Activated CD4-positive, alpha-beta T cell treated with anti-CD3 and anti-CD28 coated beads, Interleukin-2, amount 50 U/mL, for 16 hours (primary cell): ENCODE results near the gene ZNF106.

ENCODE experiments used
- DNase-seq: peaks from one replicate; pipeline ENCODE4 v3.0.0-alpha.2; 2020

Gene ZNF106

DNA sequence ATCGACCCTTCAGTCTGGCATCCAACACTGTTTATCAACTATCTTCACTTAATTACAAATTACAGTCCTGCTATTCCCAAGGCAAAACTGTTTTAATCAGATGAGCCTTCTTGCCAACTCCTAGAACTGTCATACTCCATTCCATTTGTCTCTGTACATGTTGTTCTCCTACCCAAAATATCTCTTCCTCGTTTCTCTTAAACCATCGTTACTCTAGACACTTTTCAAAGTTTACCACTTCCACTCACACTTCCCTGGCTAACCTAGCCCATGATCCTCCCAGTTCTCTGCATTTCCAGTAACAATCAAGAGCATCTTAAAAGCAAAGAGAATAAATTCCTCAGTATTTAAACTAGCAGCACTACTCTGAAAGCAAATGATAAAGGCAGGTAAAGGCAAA is 19.9 kb downstream of the ZNF106 start:
- DNase-seq = no peak

DNA sequence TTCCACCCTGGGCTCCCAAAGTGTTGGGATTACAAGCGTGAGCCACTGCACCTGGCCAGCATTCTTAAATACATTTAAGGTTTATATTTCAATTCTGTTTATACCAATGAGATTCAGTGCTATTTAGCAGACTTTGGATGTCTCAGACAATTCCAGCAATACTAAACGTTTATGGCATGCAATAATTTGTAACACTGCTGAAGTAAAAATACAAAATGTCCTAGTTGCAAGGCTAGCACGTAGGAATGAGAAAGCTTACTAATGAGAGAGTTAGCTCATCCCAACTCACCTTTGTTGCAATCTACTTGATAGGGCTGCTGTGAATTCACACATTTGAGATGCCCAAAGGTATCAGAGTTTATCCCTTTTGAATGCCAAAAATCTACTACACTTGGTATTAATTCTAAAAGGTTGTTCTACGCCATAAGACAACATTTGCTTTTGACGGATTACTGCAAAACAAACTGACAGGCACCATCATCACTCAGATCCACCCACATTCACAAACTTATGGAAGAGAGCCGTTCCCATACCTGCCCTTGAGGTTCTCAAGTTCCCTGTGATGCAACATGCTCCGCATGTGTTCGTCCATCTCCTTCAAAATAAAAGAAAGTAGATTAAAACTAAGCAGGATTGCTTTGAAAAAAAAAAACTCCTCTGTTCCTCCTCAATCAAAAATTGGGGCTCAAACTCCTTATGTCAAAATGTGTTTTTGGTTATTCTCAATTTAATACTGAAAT is 25.3 kb downstream of the ZNF106 start:
- DNase-seq = no peak

DNA sequence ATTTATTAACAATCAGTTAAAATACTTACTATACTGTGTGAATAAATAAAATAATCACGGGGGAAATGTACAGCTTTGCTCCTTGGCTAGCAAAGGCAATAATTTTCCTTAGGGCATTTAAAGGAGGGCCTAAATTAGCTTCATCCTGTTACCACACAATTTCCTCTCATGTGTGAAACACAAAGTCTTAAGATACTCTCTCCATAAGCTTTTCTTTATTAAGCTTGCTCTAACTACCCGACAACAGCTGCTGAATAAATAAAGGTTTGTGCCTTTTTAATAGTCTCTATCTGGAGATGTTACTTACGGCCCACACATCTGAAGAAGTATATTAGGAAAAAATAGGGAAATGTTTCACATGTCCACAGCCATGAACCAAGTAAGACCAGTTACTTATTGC is 29.7 kb downstream of the ZNF106 start:
- DNase-seq = no peak

DNA sequence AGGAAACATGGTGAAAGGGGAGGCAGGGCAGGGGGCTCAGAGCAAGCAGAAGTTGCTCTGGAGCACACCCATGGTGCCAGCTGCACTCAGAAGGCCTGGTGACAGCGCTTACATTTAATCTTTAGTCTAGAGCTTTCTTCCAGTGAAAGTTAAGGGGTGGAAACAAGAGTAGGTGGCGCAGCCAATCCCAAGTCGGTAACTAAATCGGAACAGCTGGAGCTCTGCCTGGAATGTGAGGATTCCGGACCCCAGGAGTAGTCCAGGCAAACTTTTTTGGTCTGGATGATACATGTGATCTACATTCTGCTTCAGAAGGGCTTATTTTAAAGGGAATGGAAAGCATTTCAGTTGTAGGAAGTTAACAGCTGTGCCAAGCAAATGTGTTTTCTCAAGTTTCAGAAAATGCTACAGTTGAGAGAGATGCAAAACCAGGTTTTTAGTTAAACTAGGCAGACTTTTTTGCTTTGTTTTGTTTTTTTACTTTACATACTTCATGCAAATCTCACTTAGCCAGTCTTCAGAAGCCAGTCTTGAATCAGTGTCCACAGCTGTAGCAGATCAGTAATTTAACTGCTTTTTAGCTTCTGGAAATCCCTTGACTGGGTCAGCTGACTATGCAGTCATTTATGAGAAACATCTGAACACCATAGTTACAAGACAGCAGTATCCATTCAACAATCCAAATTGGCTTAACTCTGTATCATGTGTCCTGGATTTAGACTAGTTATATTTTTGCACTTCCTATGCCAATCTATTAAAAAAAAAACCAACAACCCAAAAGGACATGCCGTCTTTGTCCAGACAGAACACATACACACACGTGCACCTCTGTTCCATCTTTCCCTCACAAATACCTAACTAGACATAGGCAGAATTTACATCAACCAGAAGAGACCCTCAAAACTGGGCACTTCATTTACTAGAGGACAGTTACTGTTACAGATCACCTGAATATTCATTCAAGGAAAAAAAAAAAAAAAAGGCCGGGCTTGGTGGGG is 33.2 kb downstream of the ZNF106 start:
- no peak for DNase-seq

DNA sequence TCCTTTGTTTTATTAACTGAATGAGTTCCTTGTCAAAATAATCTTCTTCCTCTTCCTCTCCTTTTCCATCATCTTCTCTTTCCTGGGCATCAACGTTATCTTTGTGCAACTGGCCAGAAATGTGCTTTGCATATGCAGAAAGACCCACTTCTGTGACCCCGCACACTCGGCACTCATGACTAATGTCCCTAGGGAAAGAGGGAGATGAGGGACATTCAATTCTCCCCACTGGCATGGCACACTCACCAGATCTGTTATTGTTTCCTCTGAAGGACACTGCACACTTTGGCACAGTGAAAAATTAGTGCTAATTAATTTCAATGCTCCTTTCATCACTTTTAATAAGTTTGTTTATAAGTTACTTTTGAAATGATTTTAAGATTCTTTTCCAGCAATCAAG is 34.0 kb downstream of the ZNF106 start:
- no peak for DNase-seq

DNA sequence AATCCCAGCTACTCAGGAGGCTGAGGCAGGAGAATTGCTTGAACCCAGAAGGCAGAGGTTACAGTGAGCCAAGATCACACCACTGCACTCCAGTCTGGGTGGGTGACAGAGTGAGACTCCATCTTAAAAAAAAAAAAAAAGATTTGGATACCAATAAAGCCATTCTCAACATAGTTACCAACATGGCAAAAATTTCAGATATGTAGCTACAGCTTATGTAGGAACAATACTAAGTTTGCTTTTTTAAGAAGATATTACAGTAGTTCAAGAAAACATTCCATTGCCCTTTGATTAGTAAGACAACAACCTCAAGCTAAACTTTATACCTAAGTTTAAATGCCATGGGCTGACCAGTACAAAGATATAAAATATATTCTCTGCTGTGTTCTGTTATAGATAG is 34.4 kb downstream of the ZNF106 start:
- no peak for DNase-seq

DNA sequence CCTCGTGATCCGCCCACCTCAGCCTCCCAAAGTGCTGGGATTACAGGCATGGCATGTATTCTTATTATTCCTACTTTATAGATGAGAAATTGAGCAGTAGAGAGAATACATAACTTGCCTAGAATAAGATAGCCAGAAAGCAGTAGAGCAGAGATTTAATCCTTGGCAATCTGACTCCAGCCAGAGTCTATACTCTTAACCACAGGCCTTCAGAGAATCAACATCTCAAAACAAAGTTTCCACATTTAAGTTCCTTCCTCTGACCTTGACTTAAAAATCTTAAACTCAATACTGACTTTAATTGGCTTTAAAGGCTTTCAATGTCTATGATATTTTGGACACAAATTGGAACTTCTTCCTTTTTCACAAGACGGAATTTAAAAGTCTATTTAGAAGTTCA is 37.1 kb downstream of the ZNF106 start:
- DNase-seq = no peak

DNA sequence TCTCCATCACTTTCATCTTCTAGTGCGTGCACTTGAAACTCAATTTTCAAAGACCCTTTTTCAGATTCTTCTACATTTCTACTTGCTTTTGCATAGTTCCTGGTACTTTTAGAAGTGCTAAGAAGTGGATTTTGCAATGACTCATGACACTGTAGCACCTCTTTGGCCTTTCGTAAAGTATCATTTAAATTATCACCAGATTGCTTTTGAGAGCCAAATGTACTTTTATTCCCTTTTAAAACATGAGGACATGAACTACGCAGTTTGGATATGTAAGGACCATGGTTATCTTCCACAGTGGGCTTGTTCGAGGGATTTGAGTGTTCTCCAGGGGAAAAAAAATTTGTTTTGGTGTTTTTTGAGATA is 40.5 kb downstream of the ZNF106 start:
- no peak for DNase-seq

DNA sequence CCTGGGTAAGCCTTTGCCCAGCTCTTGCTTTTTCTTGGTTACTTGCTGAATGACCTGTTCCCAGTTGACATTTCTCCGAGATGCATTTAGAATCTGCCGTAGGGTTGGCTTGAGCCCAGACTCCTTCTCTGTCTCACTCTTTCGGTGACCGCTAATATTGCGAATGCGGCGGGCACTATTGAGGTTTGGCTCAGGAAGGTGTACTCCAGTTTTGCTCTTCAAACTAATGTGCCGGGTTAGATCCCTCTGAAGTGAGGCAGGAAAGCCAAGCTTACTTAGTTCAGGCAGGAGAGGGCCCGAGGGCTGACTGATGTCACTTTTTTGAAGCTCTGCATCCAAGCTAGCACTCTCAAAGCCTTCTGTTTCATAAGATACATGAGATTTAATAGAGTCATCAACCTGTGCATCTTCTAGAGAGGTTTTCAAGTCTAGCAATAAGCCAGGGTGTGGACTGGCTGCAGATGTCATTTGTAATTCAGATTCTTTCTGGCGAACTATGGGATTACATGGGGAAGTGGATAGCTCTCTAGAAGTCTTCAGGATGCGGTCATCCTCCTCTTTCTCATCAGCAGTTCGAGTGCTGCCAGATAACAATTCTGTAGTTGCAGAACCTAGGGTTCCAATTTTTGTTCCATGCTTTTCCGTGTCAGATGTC is 41.0 kb downstream of the ZNF106 start:
- no peak for DNase-seq

DNA sequence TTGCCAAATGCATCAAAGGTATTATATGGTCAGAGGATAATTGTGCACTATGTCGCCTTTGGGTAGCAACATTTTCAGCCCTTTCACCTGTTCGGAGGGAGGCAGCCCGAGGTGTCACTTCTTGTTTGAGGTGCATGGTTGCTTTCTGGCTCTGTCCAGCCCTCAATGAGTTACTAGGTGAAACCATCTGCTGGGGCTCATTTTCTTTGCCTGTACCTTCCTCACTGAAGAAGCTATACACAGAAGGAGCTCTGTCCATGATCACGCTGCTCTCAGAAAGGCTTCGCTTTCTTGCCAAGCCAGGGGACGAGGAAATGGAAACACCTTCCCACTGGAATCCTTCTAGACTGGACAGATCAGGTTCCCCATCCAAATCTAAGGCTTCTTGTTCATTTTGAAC is 42.7 kb downstream of the ZNF106 start:
- DNase-seq = no peak

DNA sequence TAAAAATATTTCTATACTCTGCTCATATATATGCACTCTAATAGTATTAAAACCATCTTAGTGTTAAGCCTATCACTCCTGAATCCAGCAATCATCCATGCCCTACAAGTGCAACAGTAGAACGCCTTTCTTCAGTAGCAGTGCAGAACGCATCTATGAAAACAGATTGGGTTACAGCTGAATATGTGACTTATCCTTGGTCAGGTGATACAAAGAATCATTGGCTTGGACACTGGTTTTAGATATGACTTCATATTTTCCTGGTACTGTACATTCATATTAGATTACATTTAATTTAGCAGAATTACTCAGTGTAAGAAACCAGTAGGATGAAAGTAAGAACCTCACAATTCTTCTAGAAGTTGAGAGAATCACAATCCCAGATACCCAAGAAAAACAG is 43.3 kb downstream of the ZNF106 start:
- DNase-seq = no peak

DNA sequence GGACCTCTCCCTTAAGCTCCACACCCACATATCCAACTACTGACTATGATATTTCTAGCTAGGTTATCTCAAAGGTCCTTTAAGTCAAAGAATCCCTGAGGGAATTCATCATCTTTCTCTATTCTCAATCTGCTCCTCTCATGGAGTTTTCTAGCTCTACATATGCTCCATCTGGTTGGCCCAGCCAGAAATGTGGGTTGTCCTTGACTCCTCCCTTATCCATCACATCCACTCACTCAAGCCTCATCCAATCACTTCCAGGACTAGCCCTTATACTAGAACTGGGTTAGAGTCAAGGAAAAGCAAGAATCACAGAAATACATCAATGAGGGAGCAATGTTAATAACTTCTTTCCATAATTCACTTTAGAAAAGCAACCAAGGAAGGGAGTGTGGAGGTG is 45.4 kb downstream of the ZNF106 start:
- no peak for DNase-seq

DNA sequence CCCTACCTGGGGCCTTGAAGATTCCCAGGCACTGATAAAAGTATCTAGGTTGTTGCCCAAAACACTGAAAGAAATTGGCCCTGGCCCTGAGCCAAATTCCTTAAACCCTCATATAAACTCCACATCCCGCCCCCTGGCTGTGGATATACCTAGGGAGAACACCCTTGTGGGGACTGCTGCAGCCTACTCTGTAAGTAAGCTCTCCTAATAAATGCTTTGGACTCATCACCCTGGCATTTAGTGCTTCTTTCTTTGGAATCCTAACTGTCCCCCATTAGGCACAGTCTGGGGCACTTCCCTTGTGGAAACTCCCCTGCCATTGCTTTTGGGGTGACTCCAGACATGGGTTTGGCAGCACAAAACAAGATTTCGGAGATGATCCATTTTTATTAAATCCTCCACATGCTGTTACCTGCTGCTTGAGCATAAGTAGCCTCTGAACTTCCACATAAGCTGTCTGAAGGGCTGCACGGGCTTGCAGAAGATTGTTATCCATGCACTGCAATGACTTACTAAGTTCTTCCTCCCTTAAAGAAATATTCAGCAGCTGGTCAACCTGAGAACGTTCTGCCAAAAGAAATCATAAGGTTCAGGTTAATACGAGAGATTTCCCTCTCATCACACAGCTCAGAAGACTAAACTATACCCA is 46.4 kb downstream of the ZNF106 start:
- DNase-seq = no peak

DNA sequence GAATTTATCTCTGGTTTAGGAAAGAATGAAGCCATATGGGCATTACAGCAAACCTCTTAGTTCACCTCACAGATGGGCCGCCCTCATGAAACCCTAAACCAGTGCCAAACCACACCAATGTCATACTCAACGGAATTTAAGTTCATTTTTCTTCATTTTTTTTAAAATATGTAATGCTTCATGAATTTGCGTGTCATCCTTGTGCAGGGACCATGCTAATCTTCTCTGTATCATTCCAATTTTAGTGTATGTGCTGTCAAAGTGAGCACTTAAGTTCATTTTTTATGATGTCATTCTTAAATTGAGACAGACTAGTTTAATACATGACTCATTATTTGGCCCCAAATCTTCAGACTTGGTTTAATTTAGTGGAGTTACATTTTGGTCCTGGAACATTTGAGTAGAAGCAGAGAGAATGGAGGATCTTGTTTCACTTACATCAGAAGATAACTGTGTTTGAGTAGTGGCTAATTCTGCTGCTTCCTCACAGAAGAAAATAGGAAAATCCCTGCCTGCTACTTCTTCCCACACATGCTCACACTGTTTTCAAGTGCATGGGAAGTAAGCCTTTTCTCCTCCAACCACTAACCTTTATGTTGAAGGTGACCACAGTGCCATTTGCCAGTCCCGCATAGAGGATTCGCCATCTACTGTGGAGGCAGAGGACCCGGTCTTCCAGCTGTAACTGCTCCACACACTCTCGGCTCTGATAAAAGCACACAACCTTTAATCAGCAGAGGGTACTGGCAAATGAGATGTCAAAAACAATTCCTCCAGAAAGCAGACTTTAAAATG is 63.3 kb downstream of the ZNF106 start:
- DNase-seq = no peak

DNA sequence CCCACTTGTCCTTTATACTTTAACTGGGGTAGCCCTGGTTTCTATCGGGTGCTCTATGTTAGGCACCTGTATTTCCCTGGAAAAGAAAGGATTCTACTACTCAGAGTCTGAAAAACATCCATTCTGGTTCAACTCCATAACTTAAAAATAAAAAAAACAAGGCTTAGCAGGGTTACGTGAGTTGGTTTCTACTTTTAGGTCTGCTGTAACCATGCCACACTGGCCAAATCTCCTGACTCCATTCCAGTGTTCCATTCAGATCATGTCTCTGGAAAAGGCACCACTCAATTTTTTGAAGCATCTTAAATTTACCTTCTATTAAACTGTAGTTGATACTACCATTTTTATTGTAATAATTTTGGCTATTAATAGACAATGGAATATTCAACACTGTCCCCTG is 69.6 kb downstream of the ZNF106 start:
- DNase-seq = no peak

DNA sequence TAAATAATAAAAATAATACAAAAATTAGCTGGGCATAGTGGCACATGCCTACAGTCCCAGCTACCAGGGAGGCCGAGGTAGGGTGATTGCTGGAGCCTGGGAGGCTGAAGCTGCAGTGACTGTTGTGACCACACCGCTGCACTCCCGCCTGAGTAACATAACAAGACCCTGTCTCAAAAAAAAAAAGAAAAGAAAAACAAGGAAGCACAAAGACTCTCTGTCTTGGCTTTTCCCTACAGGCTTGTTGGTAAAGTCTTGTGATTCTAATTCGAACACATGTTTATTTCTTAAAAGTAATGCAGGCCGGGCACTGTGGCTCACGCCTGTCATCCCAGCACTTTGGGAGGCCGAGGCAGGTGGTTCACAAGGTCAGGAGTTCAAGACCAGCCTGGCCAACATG is 71.6 kb downstream of the ZNF106 start:
- DNase-seq = no peak

DNA sequence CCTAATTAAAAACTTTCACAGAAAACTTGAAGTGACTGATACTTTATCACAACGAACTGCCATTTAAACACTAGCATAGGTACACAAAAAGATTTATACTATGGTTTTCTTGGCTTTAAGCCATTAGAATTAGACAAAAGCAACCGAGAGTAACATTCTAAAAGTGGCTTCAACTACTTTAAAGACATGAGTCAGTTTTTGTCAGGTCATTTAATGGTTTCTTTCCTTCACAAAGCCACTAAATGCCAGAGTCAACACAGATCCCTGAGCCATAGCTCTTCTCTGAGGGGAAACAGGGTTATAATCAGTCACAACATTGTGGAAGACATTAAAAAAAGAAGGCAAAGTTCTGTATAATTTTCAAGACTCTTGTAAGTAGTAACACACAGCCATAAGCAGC is 77.0 kb downstream of the ZNF106 start:
- no peak for DNase-seq

DNA sequence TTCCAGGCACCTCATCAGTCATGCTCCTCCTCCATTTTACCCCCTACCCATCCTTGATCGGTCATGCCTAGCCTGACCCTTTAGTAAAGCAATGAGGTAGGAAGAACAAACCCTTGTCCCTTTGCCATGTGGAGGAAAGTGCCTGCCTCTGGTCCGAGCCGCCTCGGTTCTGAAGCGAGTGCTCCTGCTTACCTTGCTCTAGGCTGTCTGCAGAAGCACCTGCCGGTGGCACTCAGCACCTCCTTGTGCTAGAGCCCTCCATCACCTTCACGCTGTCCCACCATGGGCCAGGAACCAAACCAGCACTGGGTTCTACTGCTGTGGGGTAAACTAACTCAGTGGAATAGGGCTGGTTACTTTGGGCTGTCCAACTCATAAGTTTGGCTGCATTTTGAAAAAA is 79.1 kb downstream of the ZNF106 start:
- DNase-seq = no peak

DNA sequence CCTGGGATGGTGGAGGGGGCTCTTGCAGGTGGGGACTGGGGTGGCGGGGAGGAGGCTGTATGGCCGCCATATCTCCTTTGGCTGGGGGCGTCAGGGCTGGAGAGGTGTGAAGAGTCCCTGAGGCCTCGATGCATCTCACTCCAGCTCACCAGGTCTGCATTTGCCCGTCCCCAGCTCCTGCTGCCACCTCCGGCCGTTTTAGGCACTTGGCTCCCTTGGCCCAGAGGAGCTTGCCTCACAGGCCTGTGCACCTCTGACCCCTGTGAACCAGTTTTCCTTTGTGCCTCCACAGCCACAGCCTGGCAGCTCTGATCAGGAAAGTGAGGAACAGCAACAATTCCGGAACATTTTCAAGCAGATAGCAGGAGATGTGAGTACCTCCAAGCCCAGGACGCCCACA is 81.9 kb downstream of the ZNF106 start:
- DNase-seq = no peak

DNA sequence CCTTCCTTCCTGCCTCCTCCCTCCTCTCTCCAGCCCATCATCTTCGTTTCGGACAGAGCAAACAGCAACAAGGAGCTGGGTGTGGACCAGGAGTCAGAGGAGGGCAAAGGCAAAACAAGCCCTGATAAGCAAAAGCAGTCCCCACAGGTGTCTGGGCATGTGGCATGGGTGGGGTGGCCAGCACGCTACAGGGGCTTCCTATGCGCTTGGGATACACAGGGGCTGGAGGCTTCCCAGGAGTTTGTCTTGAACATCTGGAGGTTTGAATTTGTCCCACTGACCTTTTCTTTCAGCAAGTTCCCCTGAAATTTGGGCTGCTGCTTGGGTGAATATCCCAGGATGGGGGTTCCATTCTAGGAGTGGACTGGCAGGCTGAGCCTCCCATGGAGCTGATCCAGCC is 82.8 kb downstream of the ZNF106 start:
- no peak for DNase-seq

DNA sequence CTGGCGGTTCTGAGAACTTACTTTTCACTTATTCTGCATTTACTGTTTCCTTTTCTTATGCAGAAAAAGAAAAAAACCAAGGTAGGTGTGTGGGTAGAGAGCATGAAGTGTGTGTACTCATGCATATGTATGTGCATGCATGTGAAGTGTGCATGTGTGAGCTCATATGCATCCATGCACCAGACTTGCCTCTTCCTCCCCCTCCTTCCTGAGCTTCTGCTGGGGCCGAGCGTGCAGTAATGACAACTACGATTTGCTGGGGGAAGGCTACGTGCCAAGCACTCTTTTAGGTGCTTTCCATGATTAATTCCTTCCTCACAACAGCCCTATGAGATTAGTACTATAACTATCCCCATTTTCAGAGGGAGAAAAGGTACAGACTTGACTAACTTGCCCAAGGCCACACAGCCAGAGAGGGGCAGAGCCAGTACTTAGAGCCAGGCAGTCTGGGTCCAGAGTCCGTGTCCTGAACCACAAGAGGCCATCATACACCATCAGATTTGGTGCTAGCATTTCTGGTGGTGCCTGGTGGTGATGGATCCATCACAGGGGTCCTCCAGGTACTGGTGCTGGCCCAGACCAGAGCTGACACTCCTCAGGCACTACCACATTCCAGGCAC is 85.0 kb downstream of the ZNF106 start:
- DNase-seq = no peak
